Measurements from ENCODE around the gene PAK6.

GRCh38 chr15:40310001-40310959, 71.4 kb downstream of the PAK6 start:
- TF ChIP-seq CTCF (IDR thresholded peaks at IDR 0.05) (peak; percentile 30 to 49 (median 42)), POLR2A (IDR thresholded peaks at IDR 0.05) (no peak)
